K562 (cell line): ENCODE data around the gene PSME4. TPM values are rescaled to one million over a fixed set of nuclear protein-coding genes. Genes with fewer than 3 reads are reported as not detected.

Source experiments
- ATAC-seq: fragments of 200-7000 bp; cut with Tn5 transposase; 3 replicates; pipeline ENCODE4 v1.9.1; 2020; ENCODE audit warnings: moderate library complexity
- BruUV-seq: library from RNA; stranded (reverse); fragments of 400-500 nt; replicated peaks from 2 replicates; lab custom pipeline; 2021; lab: Mats Ljungman, UMichigan
- CTCF ChIA-PET: fragments of 300-600 bp; formaldehyde crosslinking; extraction: SDS; loops from one replicate; lab custom pipeline; 2021; ENCODE audit warnings: low intra/inter-chr PET ratio; lab: Yijun Ruan, JAX
- POLR2A ChIA-PET: fragments of 300-600, 350-650 bp; sonication (Branson Sonifier 250); formaldehyde crosslinking; extraction: SDS; loops from one replicate; lab custom pipeline; 2021; ENCODE audit warnings: antibody characterized with exemption, inconsistent platforms; lab: Yijun Ruan, JAX
- DNase-seq, 4 experiments: peaks; one replicate each; pipeline versions ENCODE4 v3.0.0 to v3.0.0-alpha.2; 2011 to 2018; ENCODE audit warnings: low spot score in 3 of 4, mixed read lengths in 3 of 4; ENCODE audit errors: extremely low read depth in 1 of 4
- FAIRE-seq: peaks from 2 replicates; lab custom pipeline; 2011; peaks lifted over from hg19 to GRCh38; lab: Jason Lieb, UNC
- H2AFZ ChIP-seq: 2 replicates; pipeline ENCODE4 v1.6.0; 2011; ENCODE audit warnings: low read depth, low read length, control low read depth, inconsistent platforms
- H3K27ac ChIP-seq: fragments of 200-600 bp; 3 replicates; pipeline ENCODE4 v1.8.0; 2011; ENCODE audit warnings: low read depth, mild to moderate bottlenecking, control low read depth, inconsistent platforms, low read length, moderate library complexity, mixed read lengths; ENCODE audit errors: extremely low read depth
- H3K27me3 ChIP-seq, 2 experiments: fragments of 300-600 bp in 1 of 2; 2 replicates in 1 of 2; 3 replicates in 1 of 2; pipeline versions ENCODE4 v1.6.0 to v1.8.0; 2011; ENCODE audit warnings: inconsistent platforms in 2 of 2, low read length in 2 of 2, mild to moderate bottlenecking in 1 of 2, mixed read lengths in 1 of 2, moderate library complexity in 1 of 2; ENCODE audit not compliant: control insufficient read depth in 2 of 2, insufficient read depth in 2 of 2
- H3K36me3 ChIP-seq: fragments of 300-600 bp; 3 replicates; pipeline ENCODE4 v1.8.0; 2011; ENCODE audit warnings: mild to moderate bottlenecking, low read length, inconsistent platforms; ENCODE audit not compliant: control insufficient read depth, insufficient read depth
- H3K4me1 ChIP-seq, 2 experiments: fragments of 200-600 bp in 1 of 2; replicated peaks in 1 of 2; 2 replicates in 1 of 2; 3 replicates in 1 of 2; pipeline versions ENCODE4 v1.5.1 to v1.8.0; 2011; ENCODE audit warnings: inconsistent platforms in 2 of 2, low read length in 2 of 2, mild to moderate bottlenecking in 1 of 2, mixed read lengths in 1 of 2, moderate library complexity in 1 of 2; ENCODE audit not compliant: control insufficient read depth in 2 of 2, insufficient read depth in 2 of 2
- H3K4me2 ChIP-seq: 2 replicates; pipeline ENCODE4 v1.6.1; 2011; ENCODE audit warnings: low read length, control low read depth, inconsistent platforms, mixed read lengths; ENCODE audit not compliant: insufficient read depth
- H3K4me3 ChIP-seq: fragments of 200-600 bp; sonication (generic), shearing (Covaris generic); 2 replicates; pipeline ENCODE4 v1.5.1; 2016; ENCODE audit warnings: control low read depth, inconsistent platforms
- H3K79me2 ChIP-seq: fragments of 200-600 bp; 3 replicates; pipeline ENCODE4 v1.8.0; 2011; ENCODE audit warnings: low read length, inconsistent platforms; ENCODE audit not compliant: control insufficient read depth, insufficient read depth
- H3K9ac ChIP-seq, 2 experiments: 2 replicates each; pipeline versions ENCODE4 v1.6.0 to v1.6.1; 2011; ENCODE audit warnings: low read depth in 2 of 2, low read length in 2 of 2, control low read depth in 1 of 2, inconsistent platforms in 1 of 2, mild to moderate bottlenecking in 1 of 2, mixed read lengths in 1 of 2; ENCODE audit not compliant: insufficient read depth in 1 of 2
- H3K9me1 ChIP-seq: one replicate; pipeline ENCODE4 v1.6.0; 2011; ENCODE audit warnings: inconsistent platforms, mild to moderate bottlenecking, low read length, moderate library complexity; ENCODE audit not compliant: control insufficient read depth, insufficient read depth
- H3K9me3 ChIP-seq: replicated peaks from 2 replicates; pipeline ENCODE4 v1.5.1; 2011; ENCODE audit warnings: low read depth, low read length, inconsistent platforms; ENCODE audit not compliant: control insufficient read depth, insufficient read depth
- H4K20me1 ChIP-seq: replicated peaks from 2 replicates; pipeline ENCODE4 v1.6.1; 2011; ENCODE audit warnings: low read length, inconsistent platforms, mixed read lengths; ENCODE audit not compliant: control insufficient read depth, insufficient read depth
- CHD7 ChIP-seq: fragments of 200-600 bp; sonication (generic); IDR thresholded peaks from one replicate; pipeline ENCODE4 v1.6.1; 2012; ENCODE audit warnings: mild to moderate bottlenecking, low read depth, low read length, inconsistent platforms
- ZBTB8A ChIP-seq: fragments of 450-650 bp; IDR thresholded peaks from 2 replicates; pipeline ENCODE4 v1.6.1; 2018; ENCODE audit warnings: mild to moderate bottlenecking, moderate library complexity; ENCODE audit not compliant: partially characterized antibody
- ZNF407 ChIP-seq: fragments of 450-650 bp; IDR thresholded peaks from 2 replicates; pipeline ENCODE4 v1.6.1; 2016; ENCODE audit warnings: low read depth
- WGBS: fragments of 100-300 bp; shearing (Covaris generic); methylation state at CpG from one replicate; pipeline ENCODE4 v1.1.6; 2016; ENCODE audit warnings: low coverage, mixed read lengths; ENCODE audit not compliant: insufficient coverage; ENCODE audit errors: missing lambda C conversion rate; 5-methylcytosine and 5-hydroxymethylcytosine counted together
- in situ Hi-C: fragments of 300-500 bp; cut with MboI; formaldehyde crosslinking; loops from 4 replicates; pipeline ENCODE4 v1.15.0; 2018; ENCODE audit warnings: inconsistent platforms, mixed read lengths
- intact Hi-C: fragments of 100-400 bp; cut with micrococcal nuclease; formaldehyde crosslinking; loops from 2 replicates; pipeline ENCODE4 v1.14.2; 2022
- polyA plus RNA-seq, 8 experiments: library from polyadenylated mRNA; depleted of rRNA in 4 of 8; stranded (reverse) in 5 of 8; unstranded in 3 of 8; fragments of >200 nt; fragmentation: Nextera tagmentation in 2 of 8; fragmentation: Illumina TruSeq in 1 of 8; extraction: Ambion mirVana in 2 of 8; extraction: Trizol in 1 of 8; gene quantifications; 2 replicates each; pipeline versions ENCODE4 v1.2.1 to v1.2.3, GENCODE V29; 2011 to 2014; ENCODE audit warnings: inconsistent platforms in 1 of 8, missing spikeins in 1 of 8
- total RNA-seq, 7 experiments: library from RNA; depleted of rRNA in 6 of 7; stranded (reverse); fragments of >200 nt in 6 of 7; fragmentation: Illumina TruSeq in 2 of 7; extraction: Trizol in 2 of 7; gene quantifications; 2 replicates each; pipeline versions ENCODE4 v1.2.1 to v1.2.3, GENCODE V29; 2011 to 2021; ENCODE audit warnings: low replicate concordance in 1 of 7

PSME4 gene
- total and polyA plus RNA-seq, 9 of the 15 experiments (the other 6 are each of a cell fraction or from before 2014, with no cell fraction given), result 24.3 to 77.8 (median 40.5) TPM

DNA sequence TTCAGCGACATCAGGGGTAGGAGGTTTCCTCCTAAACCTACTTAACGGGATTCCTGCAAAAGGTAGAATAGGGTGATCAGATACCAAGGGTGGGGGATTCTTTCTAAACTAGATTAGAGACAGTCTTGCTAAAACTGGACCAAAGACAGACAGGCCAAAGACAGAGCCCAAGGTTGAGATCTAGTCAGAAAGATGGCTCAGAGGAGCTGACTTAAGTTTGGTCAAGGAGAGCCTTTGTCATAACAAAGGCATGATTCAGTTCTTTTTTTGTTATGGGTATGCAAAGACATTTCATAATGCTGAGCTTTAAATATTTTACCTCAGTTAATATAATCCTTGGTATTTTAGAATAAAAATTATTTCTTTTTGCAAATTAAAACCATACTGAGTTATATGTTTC is 93.2 kb downstream of the PSME4 start:
- 79% methylated on average over 2 of the region's 2 CpGs for WGBS
- no peaks in the 10 kb centered on the region for H3K4me1 ChIP-seq
- no peaks in the 10 kb centered on the region for H3K27me3 ChIP-seq
- no peaks in the 10 kb centered on the region for H3K9me3 ChIP-seq
- H3K4me2 ChIP-seq, result no peak overlapping the region
- H3K9me1 ChIP-seq, result no peaks in the 10 kb centered on the region
- ChIA-PET CTCF (no interaction called here), POLR2A (no interaction called here)
- DNase-seq (no peak), ATAC-seq (no peak), FAIRE-seq (no peak)
- intact Hi-C loops, result no loop called here
- H3K9ac ChIP-seq, result no peak overlapping the region
- in situ Hi-C loops, result no loop called here
- H3K4me3 ChIP-seq, result no peak overlapping the region
- H3K36me3 ChIP-seq, result peaks cover 76% of the 10 kb centered on the region
- H4K20me1 ChIP-seq, result no peaks in the 10 kb centered on the region
- no TSS peak for BruUV-seq
- no peak overlapping the region for H2AFZ ChIP-seq
- no peaks in the 10 kb centered on the region for H3K79me2 ChIP-seq
- no peak overlapping the region for H3K27ac ChIP-seq
- TF ChIP-seq ZNF407 (no peak), ZBTB8A (no peak), CHD7 (no peak)
